Neural progenitor cell (in vitro differentiated cells): ENCODE results near the gene INSC. TPM values are rescaled to one million over a fixed set of nuclear protein-coding genes. Genes with fewer than 3 reads are reported as not detected.

Experiments
- DNase-seq: peaks from one replicate; pipeline ENCODE4 v3.0.0-alpha.2; 2016; ENCODE audit warnings: low spot score
- H2AFZ ChIP-seq: fragments of 200-600 bp; sonication (generic); replicated peaks from 2 replicates; pipeline ENCODE4 v1.6.1; 2016; ENCODE audit warnings: antibody characterized with exemption
- H3F3A ChIP-seq: fragments of 200-600 bp; sonication (generic); 2 replicates; pipeline ENCODE4 v1.6.1; 2016; ENCODE audit warnings: antibody characterized with exemption, low read depth
- H3K27ac ChIP-seq: fragments of 200-600 bp; sonication (generic); 2 replicates; pipeline ENCODE4 v1.5.1; 2016; ENCODE audit warnings: mild to moderate bottlenecking
- H3K27me3 ChIP-seq: fragments of 200-600 bp; sonication (generic); 2 replicates; pipeline ENCODE4 v1.6.1; 2016; ENCODE audit warnings: mild to moderate bottlenecking, moderate library complexity
- H3K36me3 ChIP-seq: fragments of 200-600 bp; sonication (generic); 2 replicates; pipeline ENCODE4 v1.5.1; 2016
- H3K4me1 ChIP-seq: fragments of 200-600 bp; sonication (generic); 2 replicates; pipeline ENCODE4 v1.6.1; 2016; ENCODE audit warnings: mixed run types
- H3K4me2 ChIP-seq: fragments of 200-600 bp; sonication (generic); 2 replicates; pipeline ENCODE4 v1.6.1; 2016
- H3K4me3 ChIP-seq: fragments of 200-600 bp; sonication (generic); 2 replicates; pipeline ENCODE4 v1.5.1; 2016
- H3K79me2 ChIP-seq: fragments of 200-600 bp; sonication (generic); 2 replicates; pipeline ENCODE4 v1.6.1; 2016; ENCODE audit warnings: low read depth
- H3K9ac ChIP-seq: fragments of 200-600 bp; sonication (generic); 2 replicates; pipeline ENCODE4 v1.6.1; 2016
- H3K9me3 ChIP-seq: fragments of 200-600 bp; sonication (generic); 2 replicates; pipeline ENCODE4 v1.5.1; 2016; ENCODE audit warnings: low read depth
- H4K20me1 ChIP-seq: fragments of 200-600 bp; sonication (generic); 2 replicates; pipeline ENCODE4 v1.6.1; 2016; ENCODE audit warnings: low read depth
- H3K27ac Mint-ChIP-seq: 3 replicates; pipeline ENCODE4 v1.8.0; 2021; ENCODE audit warnings: mixed read lengths
- H3K27me3 Mint-ChIP-seq: 2 replicates; pipeline ENCODE4 v1.8.0; 2022; ENCODE audit warnings: low read depth, mild to moderate bottlenecking, inconsistent platforms, moderate library complexity, mixed read lengths; ENCODE audit not compliant: insufficient read depth
- H3K36me3 Mint-ChIP-seq: 3 replicates; pipeline ENCODE4 v1.8.0; 2021; ENCODE audit warnings: mixed read lengths
- H3K4me1 Mint-ChIP-seq: 3 replicates; pipeline ENCODE4 v1.8.0; 2021; ENCODE audit warnings: mixed read lengths
- H3K4me3 Mint-ChIP-seq: 3 replicates; pipeline ENCODE4 v1.8.0; 2021; ENCODE audit warnings: mild to moderate bottlenecking, moderate library complexity, mixed read lengths
- H3K9me3 Mint-ChIP-seq: 3 replicates; pipeline ENCODE4 v1.8.0; 2020; ENCODE audit warnings: mixed read lengths
- CTCF ChIP-seq: fragments of 200-600 bp; sonication (generic); IDR thresholded peaks from 2 replicates; pipeline ENCODE4 v1.5.1; 2017; ENCODE audit warnings: antibody characterized with exemption, mild to moderate bottlenecking
- EZH2 ChIP-seq: fragments of 200-600 bp; sonication (generic); IDR thresholded peaks from 2 replicates; pipeline ENCODE4 v1.6.1; 2017; ENCODE audit warnings: antibody characterized with exemption, mild to moderate bottlenecking, moderate library complexity
- EZH2phosphoT487 ChIP-seq: fragments of 200-600 bp; sonication (generic); IDR thresholded peaks from 2 replicates; pipeline ENCODE4 v1.6.1; 2017; ENCODE audit warnings: antibody characterized with exemption
- total RNA-seq: library from RNA; depleted of rRNA; stranded (reverse); fragments of >200 nt; gene quantifications from 2 replicates; pipeline ENCODE4 v1.2.3, GENCODE V29; 2015; ENCODE audit warnings: low replicate concordance

INSC gene
- total RNA-seq, 1 donor from 2014 or later, result 0.09 TPM

- H3K9me3 Mint-ChIP-seq, result peaks cover 7% of the 10 kb centered on the region
- Histone ChIP-seq H3K27me3 (peaks cover 2% of the 10 kb centered on the region), H2AFZ (no peak overlapping the region), H3K36me3 (no peaks in the 10 kb centered on the region), H3K4me3 (no peak overlapping the region), H3F3A (no peaks in the 10 kb centered on the region), H3K4me2 (no peak overlapping the region), H4K20me1 (no peaks in the 10 kb centered on the region), H3K9ac (no peak overlapping the region), H3K9me3 (no peaks in the 10 kb centered on the region), H3K27ac (no peak overlapping the region), H3K79me2 (no peaks in the 10 kb centered on the region), H3K4me1 (peaks cover 6% of the 10 kb centered on the region)
- no peak overlapping the region for H3K4me3 Mint-ChIP-seq
- no peaks in the 10 kb centered on the region for H3K36me3 Mint-ChIP-seq
- no peak for TF ChIP-seq EZH2phosphoT487
- no peak for TF ChIP-seq CTCF
- no peak for TF ChIP-seq EZH2
- H3K27ac Mint-ChIP-seq, result no peak overlapping the region
- peaks cover 24% of the 10 kb centered on the region for H3K4me1 Mint-ChIP-seq
- H3K27me3 Mint-ChIP-seq, result peaks cover 6% of the 10 kb centered on the region
- no peak for DNase-seq
Measured at GRCh38 chr11:15107730-15108515, 6.8 kb upstream of the INSC start.

GRCh38 chr11:15108592-15109130, 6.1 kb upstream of the INSC start:
- peaks cover 8% of the 10 kb centered on the region for H3K27me3 Mint-ChIP-seq

DNA sequence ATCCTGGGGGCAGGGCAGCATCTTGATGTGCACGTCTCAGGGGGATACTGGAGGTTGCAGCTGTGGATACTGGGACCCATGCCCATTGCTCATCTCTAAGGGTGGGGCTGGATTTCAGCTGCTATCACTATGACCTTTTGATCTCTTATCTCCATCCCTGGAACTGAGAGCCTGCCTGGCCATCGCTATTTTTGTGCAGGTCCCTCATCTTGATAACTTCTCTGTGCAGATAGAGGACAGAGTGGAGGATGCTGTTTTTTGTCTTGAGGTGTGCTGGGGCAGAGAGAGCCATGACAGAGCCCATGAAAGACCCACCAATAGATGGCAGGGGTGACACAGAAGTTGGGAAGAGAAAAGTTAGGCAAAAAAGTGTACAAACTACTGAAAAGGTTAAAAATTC, 5.1 kb upstream of the INSC start:
- Histone ChIP-seq H3K4me1 (peaks cover 9% of the 10 kb centered on the region), H3K36me3 (no peaks in the 10 kb centered on the region), H4K20me1 (no peaks in the 10 kb centered on the region), H3F3A (no peaks in the 10 kb centered on the region), H3K79me2 (no peaks in the 10 kb centered on the region), H3K27me3 (peaks cover 19% of the 10 kb centered on the region), H3K4me2 (no peak overlapping the region), H2AFZ (no peak overlapping the region), H3K9me3 (no peaks in the 10 kb centered on the region), H3K9ac (no peak overlapping the region), H3K27ac (no peak overlapping the region), H3K4me3 (no peak overlapping the region)
- Mint-ChIP-seq H3K9me3 (no peaks in the 10 kb centered on the region), H3K4me1 (peaks cover 29% of the 10 kb centered on the region), H3K4me3 (no peak overlapping the region), H3K36me3 (no peaks in the 10 kb centered on the region), H3K27me3 (peaks cover 10% of the 10 kb centered on the region), H3K27ac (no peak overlapping the region)
- DNase-seq, result no peak
- TF ChIP-seq EZH2phosphoT487 (no peak), EZH2 (no peak), CTCF (no peak)

More at GRCh38 chr11:15108592-15109130, 6.1 kb upstream of the INSC start:
- no peak overlapping the region for H3K4me2 ChIP-seq
- no peaks in the 10 kb centered on the region for H3K36me3 Mint-ChIP-seq
- no peak overlapping the region for H3K27ac ChIP-seq
- no peak overlapping the region for H2AFZ ChIP-seq
- H3K4me3 Mint-ChIP-seq, result no peak overlapping the region
- DNase-seq, result no peak
- H3K4me3 ChIP-seq, result no peak overlapping the region
- TF ChIP-seq EZH2 (no peak), CTCF (no peak), EZH2phosphoT487 (no peak)
- peaks cover 6% of the 10 kb centered on the region for H3K4me1 ChIP-seq
- H3K27ac Mint-ChIP-seq, result no peak overlapping the region
- no peaks in the 10 kb centered on the region for H4K20me1 ChIP-seq
- no peaks in the 10 kb centered on the region for H3K36me3 ChIP-seq
- peaks cover 1% of the 10 kb centered on the region for H3K9me3 Mint-ChIP-seq
- H3K4me1 Mint-ChIP-seq, result peaks cover 26% of the 10 kb centered on the region
- H3K9me3 ChIP-seq, result no peaks in the 10 kb centered on the region
- no peak overlapping the region for H3K9ac ChIP-seq
- H3K27me3 ChIP-seq, result peaks cover 10% of the 10 kb centered on the region
- H3K79me2 ChIP-seq, result no peaks in the 10 kb centered on the region
- no peaks in the 10 kb centered on the region for H3F3A ChIP-seq
